ENCODE data around the gene PKHD1. TPM values are rescaled to one million over a fixed set of nuclear protein-coding genes. Genes with fewer than 3 reads are reported as not detected.
"Not testable (repeated sequence)": the region's sequence is repeated elsewhere in the genome, so short reads cannot be mapped to it uniquely, and the experiment has no call there.

Gene PKHD1
- total and polyA plus RNA-seq, 11 donors: 0.02 to 0.04 TPM; not detected in 9

GRCh38 chr6:51989789-51990188 lies 97.6 kb downstream of the PKHD1 start:
- Histone ChIP-seq H3K36me3 (no peaks in the 10 kb centered on the region), H3K27me3 (peaks cover 0 to 8% (median 0%) of the 10 kb centered on the region in 9 donors), H3K4me1 (no peaks in the 10 kb centered on the region), H3K9me3 (no peaks in the 10 kb centered on the region), H3K27ac (no peak overlapping the region), H3K4me3 (no peak overlapping the region)
- intact Hi-C loops (cut with DNase I): no loop called here
- 70 to 94% (median 90%) methylated on average over 1 of the region's 1 CpG for WGBS, 4 donors
- no peak for DNase-seq
- TF ChIP-seq CTCF (IDR thresholded peaks at IDR 0.05): no peak
- TF ChIP-seq POLR2A (IDR thresholded peaks at IDR 0.05): no peak
- ATAC-seq: no peak

DNA sequence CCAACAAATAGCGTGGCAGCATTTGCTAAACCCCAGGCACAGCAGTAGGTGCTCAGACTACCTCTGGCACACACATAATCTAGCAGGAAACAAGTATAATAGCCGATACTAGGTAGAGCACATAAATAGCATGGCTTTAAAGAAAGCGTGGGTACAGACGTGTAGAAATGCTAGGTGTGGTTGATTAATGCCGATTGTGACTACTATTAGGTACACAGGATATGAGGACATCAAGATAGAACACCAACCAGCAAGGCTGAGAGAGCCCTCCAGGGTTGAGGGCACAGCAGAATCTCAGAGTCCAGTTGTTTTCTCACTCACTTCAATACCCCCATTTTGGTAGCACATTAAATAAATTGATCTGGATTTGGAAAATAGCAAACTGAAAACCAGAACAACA lies 100.5 kb downstream of the PKHD1 start:
- WGBS, 4 donors: 69 to 78% (median 72%) methylated on average over 5 of the region's 5 CpGs
- TF ChIP-seq POLR2A (IDR thresholded peaks at IDR 0.05): no peak
- TF ChIP-seq CTCF (IDR thresholded peaks at IDR 0.05): no peak
- H3K27me3 ChIP-seq: peaks cover 0 to 13% (median 0%) of the 10 kb centered on the region in 9 donors
- no peaks in the 10 kb centered on the region for H3K4me1 ChIP-seq
- H3K4me3 ChIP-seq: no peak overlapping the region
- intact Hi-C loops (cut with DNase I): no loop called here
- ATAC-seq: no peak
- DNase-seq: no peak
- H3K36me3 ChIP-seq: no peaks in the 10 kb centered on the region
- H3K9me3 ChIP-seq: no peaks in the 10 kb centered on the region
- no peak overlapping the region for H3K27ac ChIP-seq

DNA sequence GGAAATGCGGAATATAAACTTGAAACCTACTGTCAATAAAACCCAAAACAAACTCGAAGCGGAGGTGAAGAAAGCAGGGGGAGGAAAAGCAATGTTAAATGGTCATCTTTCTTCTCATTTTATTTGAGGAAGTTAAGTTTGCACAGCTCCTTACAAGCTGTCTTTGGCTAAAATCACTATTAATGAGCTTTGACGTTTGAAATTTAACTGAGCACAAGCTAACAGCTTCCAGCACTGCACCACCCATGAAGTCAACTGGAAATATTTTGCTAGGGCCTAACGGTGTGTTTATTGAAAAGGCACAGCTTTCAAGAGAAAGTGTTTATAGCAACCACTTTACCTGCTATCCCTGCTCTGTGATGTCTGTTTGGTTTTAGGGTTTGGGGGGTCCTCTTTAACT lies 103.8 kb downstream of the PKHD1 start:
- ATAC-seq: no peak
- 39 to 49% (median 42%) methylated on average over 5 of the region's 5 CpGs for WGBS, 4 donors
- TF ChIP-seq POLR2A (IDR thresholded peaks at IDR 0.05): no peak
- TF ChIP-seq CTCF (IDR thresholded peaks at IDR 0.05): no peak

DNA sequence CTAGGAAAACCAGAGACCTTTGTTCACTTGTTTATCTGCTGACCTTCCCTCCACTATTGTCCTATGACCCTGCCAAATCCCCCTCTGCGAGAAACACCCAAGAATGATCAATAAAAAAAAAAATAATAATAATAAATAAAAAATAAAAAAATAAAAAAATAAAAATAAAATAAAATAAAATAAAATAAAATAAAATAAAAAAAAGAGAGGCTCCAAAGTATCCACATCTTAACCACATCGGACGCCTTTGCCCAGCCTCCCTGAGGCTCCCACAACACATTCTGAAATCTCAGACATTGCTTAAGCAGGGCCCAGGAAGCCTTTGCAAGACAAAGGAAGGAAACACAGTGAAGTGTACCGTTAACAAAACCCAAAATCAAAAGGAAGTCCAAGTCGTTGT lies 104.7 kb downstream of the PKHD1 start:
- H3K36me3 ChIP-seq; intact Hi-C loops (cut with DNase I); H3K4me3 ChIP-seq; H3K4me1 ChIP-seq; H3K27ac ChIP-seq; ATAC-seq; DNase-seq; H3K9me3 ChIP-seq: not testable (repeated sequence)
- peaks cover 0 to 13% (median 0%) of the 10 kb centered on the region in 9 donors for H3K27me3 ChIP-seq
- 50 to 67% (median 59%) methylated on average over 4 to 5 of the region's 5 CpGs for WGBS, 4 donors

More for the DNA sequence above, 103.8 kb downstream of the PKHD1 start:
- Histone ChIP-seq H3K4me3 (no peak overlapping the region), H3K9me3 (no peaks in the 10 kb centered on the region), H3K27me3 (peaks cover 0 to 13% (median 0%) of the 10 kb centered on the region in 9 donors), H3K36me3 (no peaks in the 10 kb centered on the region), H3K27ac (peak overlapping the region in 1 of 12 donors; percentile 2), H3K4me1 (no peaks in the 10 kb centered on the region)
- DNase-seq: no peak
- intact Hi-C loops (cut with DNase I): no loop called here

DNA sequence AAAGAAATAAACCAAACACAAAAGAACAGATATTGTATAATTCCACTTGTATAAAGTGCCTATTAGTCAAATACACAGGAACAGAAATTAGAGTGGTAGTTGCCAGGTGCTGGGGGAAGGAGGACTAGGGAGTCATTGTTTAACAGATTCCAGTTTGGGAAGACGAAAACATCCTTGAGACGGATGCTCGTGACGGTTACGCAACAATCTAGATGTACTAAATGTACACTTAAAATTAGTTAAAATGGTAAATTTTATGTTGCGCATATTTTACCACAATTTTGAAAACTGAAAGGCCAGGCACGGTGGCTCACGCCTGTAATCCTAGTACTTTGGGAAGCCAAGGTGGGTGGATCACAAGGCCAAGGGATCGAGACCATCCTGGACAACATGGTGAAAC lies 111.0 kb downstream of the PKHD1 start:
- Histone ChIP-seq H3K27ac (no peak overlapping the region), H3K27me3 (peaks cover 0 to 8% (median 0%) of the 10 kb centered on the region in 9 donors), H3K36me3 (no peaks in the 10 kb centered on the region), H3K4me1 (no peaks in the 10 kb centered on the region), H3K9me3 (no peaks in the 10 kb centered on the region), H3K4me3 (no peak overlapping the region)
- TF ChIP-seq POLR2A (IDR thresholded peaks at IDR 0.05) (no peak), CTCF (IDR thresholded peaks at IDR 0.05) (no peak)
- intact Hi-C loops (cut with DNase I): no loop called here
- DNase-seq: no peak
- 91 to 94% (median 93%) methylated on average over 9 of the region's 9 CpGs for WGBS, 4 donors
- ATAC-seq: no peak

Measured in heart left ventricle (tissue), 16 donors.